Peyer's patch (tissue), 4 donors: Measurements from ENCODE around the gene SLC1A5. TPM values are rescaled to one million over a fixed set of nuclear protein-coding genes. Genes with fewer than 3 reads are reported as not detected.

Source experiments
- DNase-seq, 3 donors: peaks; one replicate each; pipeline ENCODE4 v3.0.0-alpha.2; 2017 to 2019
- H3K27ac ChIP-seq, 4 donors: fragments of 200-600 bp; sonication (generic); one replicate each; pipeline ENCODE4 v1.5.1; 2016 to 2019
- H3K27me3 ChIP-seq, 2 donors: fragments of 200-600 bp; sonication (generic); one replicate each; pipeline ENCODE4 v1.5.1; 2019
- H3K36me3 ChIP-seq, 3 donors: fragments of 200-600 bp; sonication (generic); one replicate each; pipeline ENCODE4 v1.5.1; 2016 to 2019
- H3K4me1 ChIP-seq, 4 donors: fragments of 200-600 bp; sonication (generic); one replicate each; pipeline ENCODE4 v1.5.1; 2016 to 2019
- H3K4me3 ChIP-seq, 4 donors: fragments of 200-600 bp; sonication (generic); 1 replicate in 3 of 4; 2 replicates in 1 of 4; pipeline ENCODE4 v1.5.1; 2016 to 2019; ENCODE audit warnings: mild to moderate bottlenecking in 1 of 4
- H3K9me3 ChIP-seq, 4 donors: fragments of 200-600 bp; sonication (generic); one replicate each; pipeline ENCODE4 v1.5.1; 2016 to 2019; ENCODE audit warnings: mild to moderate bottlenecking in 1 of 4
- POLR2A ChIP-seq, 2 donors: fragments of 450-650 bp; IDR thresholded peaks; one replicate each; pipeline ENCODE4 v1.5.1; 2017; ENCODE audit warnings: antibody characterized with exemption in 2 of 2, mild to moderate bottlenecking in 2 of 2, moderate library complexity in 2 of 2
- total RNA-seq, 4 donors: library from RNA; depleted of rRNA; stranded (reverse); fragments of >200 nt; gene quantifications; one replicate each; pipeline ENCODE4 v1.1.0, GENCODE V29; 2016
- TF ChIP-seq, protein P1 (sequence below), 6 experiments: fragments of 450-650 bp in 4 of 6; fragments of 200-600 bp in 2 of 6; sonication (generic) in 1 of 6; IDR thresholded peaks; one replicate each; pipeline ENCODE4 v1.5.1; 2017 to 2019; ENCODE audit warnings: antibody characterized with exemption in 6 of 6, mild to moderate bottlenecking in 3 of 6, moderate library complexity in 1 of 6

SLC1A5 gene
- total RNA-seq, 4 donors from 2014 or later = 19.8 to 34.7 (median 31.2) TPM

DNA sequence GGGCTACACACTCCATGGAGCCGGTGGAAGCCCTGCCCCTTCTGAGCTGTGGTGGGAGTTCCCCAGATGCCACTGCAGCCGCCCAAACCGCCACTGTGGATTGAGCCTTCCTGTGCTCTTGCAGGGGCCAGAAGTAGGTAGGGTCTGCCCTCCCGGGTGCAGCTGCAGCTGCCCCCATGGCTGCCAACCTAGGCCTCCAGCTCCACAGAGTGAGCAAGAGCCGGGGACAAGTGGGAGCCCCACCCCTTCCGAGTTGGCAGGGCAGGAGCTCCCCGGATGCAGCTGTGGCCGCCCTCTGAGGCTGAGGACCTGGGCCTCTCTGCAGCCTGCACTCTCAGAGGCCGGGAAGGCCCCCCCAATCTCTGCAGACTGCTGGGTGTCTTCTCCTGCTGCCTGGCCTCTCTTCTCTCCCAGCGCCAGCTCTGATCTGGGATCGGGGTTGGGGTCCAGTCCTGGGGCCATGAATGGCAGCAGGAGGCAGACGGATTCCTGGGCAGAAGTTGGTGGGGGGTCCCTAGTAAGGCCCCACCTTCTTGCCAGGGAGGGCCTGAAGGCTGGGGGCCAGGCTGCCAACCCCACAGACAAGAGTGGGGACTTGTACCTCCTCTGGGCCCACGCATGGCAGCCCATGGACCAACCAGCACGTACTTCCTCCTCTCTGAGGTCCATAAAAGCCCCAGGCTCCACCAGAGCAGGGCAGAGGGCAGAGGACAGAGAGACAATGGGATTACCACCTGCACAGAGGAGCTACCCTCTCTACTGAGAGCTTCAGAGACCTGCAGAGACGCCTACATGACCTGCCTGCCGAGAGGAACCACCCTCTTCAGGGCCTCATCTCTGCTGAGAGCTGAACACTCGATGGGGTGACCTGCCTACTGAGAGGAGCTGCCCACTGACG lies 33.4 kb upstream of the SLC1A5 start:
- Histone ChIP-seq H3K27ac (peak overlapping the region; percentile 18 to 83 (median 66)), H3K9me3 (no peaks in the 10 kb centered on the region), H3K27me3 (no peaks in the 10 kb centered on the region), H3K4me3 (no peak overlapping the region), H3K36me3 (no peaks in the 10 kb centered on the region), H3K4me1 (peaks cover 7 to 25% (median 16%) of the 10 kb centered on the region in 4 donors)
- no peak for TF ChIP-seq POLR2A (IDR thresholded peaks at IDR 0.05)
- TF ChIP-seq, protein P1, sequence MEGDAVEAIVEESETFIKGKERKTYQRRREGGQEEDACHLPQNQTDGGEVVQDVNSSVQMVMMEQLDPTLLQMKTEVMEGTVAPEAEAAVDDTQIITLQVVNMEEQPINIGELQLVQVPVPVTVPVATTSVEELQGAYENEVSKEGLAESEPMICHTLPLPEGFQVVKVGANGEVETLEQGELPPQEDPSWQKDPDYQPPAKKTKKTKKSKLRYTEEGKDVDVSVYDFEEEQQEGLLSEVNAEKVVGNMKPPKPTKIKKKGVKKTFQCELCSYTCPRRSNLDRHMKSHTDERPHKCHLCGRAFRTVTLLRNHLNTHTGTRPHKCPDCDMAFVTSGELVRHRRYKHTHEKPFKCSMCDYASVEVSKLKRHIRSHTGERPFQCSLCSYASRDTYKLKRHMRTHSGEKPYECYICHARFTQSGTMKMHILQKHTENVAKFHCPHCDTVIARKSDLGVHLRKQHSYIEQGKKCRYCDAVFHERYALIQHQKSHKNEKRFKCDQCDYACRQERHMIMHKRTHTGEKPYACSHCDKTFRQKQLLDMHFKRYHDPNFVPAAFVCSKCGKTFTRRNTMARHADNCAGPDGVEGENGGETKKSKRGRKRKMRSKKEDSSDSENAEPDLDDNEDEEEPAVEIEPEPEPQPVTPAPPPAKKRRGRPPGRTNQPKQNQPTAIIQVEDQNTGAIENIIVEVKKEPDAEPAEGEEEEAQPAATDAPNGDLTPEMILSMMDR (IDR thresholded peaks at IDR 0.05) = no peak
- peak in 2 of 3 donors; percentile 85 to 86 for DNase-seq

GRCh38 chr19:46818812-46819211 lies 30.4 kb upstream of the SLC1A5 start:
- H3K36me3 ChIP-seq = no peaks in the 10 kb centered on the region
- H3K27ac ChIP-seq = no peak overlapping the region
- H3K9me3 ChIP-seq = no peaks in the 10 kb centered on the region
- H3K27me3 ChIP-seq = no peaks in the 10 kb centered on the region
- no peak for TF ChIP-seq POLR2A (IDR thresholded peaks at IDR 0.05)
- TF ChIP-seq, protein P1 (IDR thresholded peaks at IDR 0.05) = no peak
- H3K4me1 ChIP-seq = peaks cover 2 to 25% (median 16%) of the 10 kb centered on the region in 4 donors
- no peak for DNase-seq
- no peak overlapping the region for H3K4me3 ChIP-seq

GRCh38 chr19:46815833-46816627 lies 27.6 kb upstream of the SLC1A5 start:
- no peak for TF ChIP-seq POLR2A (IDR thresholded peaks at IDR 0.05)
- TF ChIP-seq, protein P1 (IDR thresholded peaks at IDR 0.05) = no peak
- no peaks in the 10 kb centered on the region for H3K27me3 ChIP-seq
- H3K36me3 ChIP-seq = no peaks in the 10 kb centered on the region
- H3K4me3 ChIP-seq = no peak overlapping the region
- no peak for DNase-seq
- H3K9me3 ChIP-seq = no peaks in the 10 kb centered on the region
- H3K27ac ChIP-seq = no peak overlapping the region
- H3K4me1 ChIP-seq = peaks cover 0 to 11% (median 6%) of the 10 kb centered on the region in 4 donors

GRCh38 chr19:46813839-46814358 lies 25.5 kb upstream of the SLC1A5 start:
- peak in 2 of 3 donors; percentile 60 to 65 for DNase-seq
- H3K27me3 ChIP-seq = no peaks in the 10 kb centered on the region
- no peak overlapping the region for H3K4me3 ChIP-seq
- H3K9me3 ChIP-seq = no peaks in the 10 kb centered on the region
- H3K36me3 ChIP-seq = no peaks in the 10 kb centered on the region
- H3K27ac ChIP-seq = peak overlapping the region in 1 of 4 donors; percentile 39
- H3K4me1 ChIP-seq = no peaks in the 10 kb centered on the region
- TF ChIP-seq, protein P1 (IDR thresholded peaks at IDR 0.05) = no peak
- no peak for TF ChIP-seq POLR2A (IDR thresholded peaks at IDR 0.05)

DNA sequence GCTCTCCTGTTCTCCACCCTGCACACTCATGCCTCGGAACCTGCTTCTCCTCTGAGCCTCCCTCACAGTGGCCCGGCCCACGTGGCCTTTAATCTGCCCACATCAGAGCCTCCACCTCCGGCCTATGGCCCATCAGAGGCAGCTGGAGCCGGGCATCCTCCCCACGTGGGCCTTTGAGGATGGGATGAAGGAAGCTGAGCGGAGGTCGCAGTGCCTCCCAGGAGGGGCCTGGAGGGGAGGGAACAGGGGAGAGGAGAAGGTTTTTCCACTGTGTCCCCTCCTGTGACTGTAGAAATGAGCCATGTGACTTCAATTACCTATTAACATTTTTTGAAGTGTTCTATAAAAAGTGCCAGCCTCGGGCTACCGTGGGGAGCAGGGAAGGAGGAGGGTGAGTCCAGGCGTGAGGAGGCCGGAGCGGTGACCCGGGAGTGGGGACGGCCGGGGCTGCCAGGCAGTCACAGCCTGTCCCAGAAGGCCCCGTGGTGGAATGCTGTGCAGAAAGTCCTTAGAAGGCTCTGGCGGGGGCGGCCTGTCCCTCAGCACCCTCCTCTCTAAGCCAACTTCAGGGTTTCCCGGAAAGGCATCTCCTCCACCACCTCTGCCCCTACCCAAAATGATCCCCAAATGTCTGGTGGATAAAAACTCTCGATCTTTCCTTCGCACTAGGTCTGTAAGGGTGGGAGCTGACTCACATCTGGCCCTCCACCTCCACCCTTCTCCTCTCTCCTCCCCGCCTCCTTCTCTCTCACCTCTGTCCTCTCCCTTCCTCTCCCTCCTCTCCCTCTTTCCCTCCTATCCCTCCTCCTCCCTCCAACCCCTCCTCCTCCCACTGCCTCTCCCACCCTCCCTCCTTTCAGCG lies 24.8 kb upstream of the SLC1A5 start:
- DNase-seq = no peak
- no peaks in the 10 kb centered on the region for H3K4me1 ChIP-seq
- no peaks in the 10 kb centered on the region for H3K9me3 ChIP-seq
- TF ChIP-seq, protein P1 (IDR thresholded peaks at IDR 0.05) = no peak
- no peak for TF ChIP-seq POLR2A (IDR thresholded peaks at IDR 0.05)
- H3K27me3 ChIP-seq = no peaks in the 10 kb centered on the region
- no peak overlapping the region for H3K4me3 ChIP-seq
- peak overlapping the region in 1 of 4 donors; percentile 39 for H3K27ac ChIP-seq
- H3K36me3 ChIP-seq = no peaks in the 10 kb centered on the region
